HG03280 (cell line): ENCODE results near the gene IL1RL2.

Experiments
- ATAC-seq: cut with Tn5 transposase; IDR thresholded peaks from one replicate; pipeline ENCODE4 v1.9.1; 2021; ENCODE audit warnings: mild to moderate bottlenecking, moderate library complexity; ENCODE audit not compliant: unreplicated experiment

IL1RL2 gene

GRCh38 chr2:102262216-102263129, 75.7 kb downstream of the IL1RL2 start:
- ATAC-seq = no peak

GRCh38 chr2:102264952-102265351, 78.1 kb downstream of the IL1RL2 start:
- ATAC-seq = no peak

- ATAC-seq = no peak
Observed at GRCh38 chr2:102266204-102266603, 79.4 kb downstream of the IL1RL2 start.

GRCh38 chr2:102267774-102268173, 81.0 kb downstream of the IL1RL2 start:
- no peak for ATAC-seq

GRCh38 chr2:102268510-102269199, 81.8 kb downstream of the IL1RL2 start:
- ATAC-seq = no peak

- ATAC-seq = no peak
Observed at GRCh38 chr2:102269200-102269524, 82.3 kb downstream of the IL1RL2 start.

- ATAC-seq = no peak
Observed at GRCh38 chr2:102271844-102272243, 85.0 kb downstream of the IL1RL2 start.

GRCh38 chr2:102273619-102274211, 86.9 kb downstream of the IL1RL2 start:
- ATAC-seq = no peak

- no peak for ATAC-seq
Observed at GRCh38 chr2:102276549-102277201, 89.9 kb downstream of the IL1RL2 start.

- ATAC-seq = no peak
Observed at GRCh38 chr2:102277202-102277700, 90.4 kb downstream of the IL1RL2 start.

GRCh38 chr2:102278720-102279390, 92.0 kb downstream of the IL1RL2 start:
- ATAC-seq = no peak

- ATAC-seq = no peak
Observed at GRCh38 chr2:102279391-102279735, 92.5 kb downstream of the IL1RL2 start.

GRCh38 chr2:102282678-102283091, 95.9 kb downstream of the IL1RL2 start:
- ATAC-seq = no peak

- no peak for ATAC-seq
Observed at GRCh38 chr2:102283996-102284395, 97.2 kb downstream of the IL1RL2 start.

GRCh38 chr2:102284611-102285010, 97.8 kb downstream of the IL1RL2 start:
- no peak for ATAC-seq

GRCh38 chr2:102285368-102285767, 98.5 kb downstream of the IL1RL2 start:
- ATAC-seq = no peak

- no peak for ATAC-seq
Observed at GRCh38 chr2:102286041-102286440, 99.2 kb downstream of the IL1RL2 start.

- no peak for ATAC-seq
Observed at GRCh38 chr2:102289129-102289528, 102.3 kb downstream of the IL1RL2 start.
